ENCODE results near the gene RTBDN.

RTBDN gene

GRCh38 chr19:12834566-12834943 lies at the start of gene RTBDN:
Gene RTBDN, minus strand, starts transcription at chr19:12834579. Its CDS starts 4,600 bp downstream, at chr19:12829979.
- peak; percentile 73 for DNase-seq (ENCODE audit: low spot score)

- DNase-seq (ENCODE audit: low spot score): no peak
Measured at GRCh38 chr19:12882589-12882988, 48.2 kb upstream of the RTBDN start.

- DNase-seq (ENCODE audit: low spot score): peak; percentile 94
Measured at GRCh38 chr19:12881172-12881808, 46.9 kb upstream of the RTBDN start, which contains the start of gene DNASE2. Gene DNASE2, minus strand, starts transcription at chr19:12881449. Its CDS starts 74 bp downstream, at chr19:12881375.

- DNase-seq (ENCODE audit: low spot score): peak; percentile 62
Measured at GRCh38 chr19:12880551-12881171, 46.3 kb upstream of the RTBDN start.

GRCh38 chr19:12875086-12875485 lies 40.7 kb upstream of the RTBDN start:
- no peak for DNase-seq (ENCODE audit: low spot score)

GRCh38 chr19:12873891-12874745 lies 39.7 kb upstream of the RTBDN start:
- no peak for DNase-seq (ENCODE audit: low spot score)

- DNase-seq (ENCODE audit: low spot score): no peak
Measured at GRCh38 chr19:12872941-12873890, 38.8 kb upstream of the RTBDN start.

- no peak for DNase-seq (ENCODE audit: low spot score)
Measured at GRCh38 chr19:12872255-12872654, 37.9 kb upstream of the RTBDN start.

- DNase-seq (ENCODE audit: low spot score): no peak
Measured at GRCh38 chr19:12871681-12872080, 37.3 kb upstream of the RTBDN start.

- no peak for DNase-seq (ENCODE audit: low spot score)
Measured at GRCh38 chr19:12868540-12869112, 34.2 kb upstream of the RTBDN start.

GRCh38 chr19:12867120-12868099 lies 33.0 kb upstream of the RTBDN start:
- DNase-seq (ENCODE audit: low spot score): no peak

- no peak for DNase-seq (ENCODE audit: low spot score)
Measured at GRCh38 chr19:12866416-12867119, 32.2 kb upstream of the RTBDN start.

GRCh38 chr19:12865746-12866415 lies 31.5 kb upstream of the RTBDN start:
- DNase-seq (ENCODE audit: low spot score): no peak

GRCh38 chr19:12864721-12865715 lies 30.6 kb upstream of the RTBDN start:
- DNase-seq (ENCODE audit: low spot score): no peak

- DNase-seq (ENCODE audit: low spot score): no peak
Measured at GRCh38 chr19:12864143-12864542, 29.8 kb upstream of the RTBDN start.

- no peak for DNase-seq (ENCODE audit: low spot score)
Measured at GRCh38 chr19:12859546-12859945, 25.2 kb upstream of the RTBDN start.

GRCh38 chr19:12858041-12858928 lies 23.9 kb upstream of the RTBDN start:
- DNase-seq (ENCODE audit: low spot score): no peak
